Activated naive CD8-positive, alpha-beta T cell treated with anti-CD3 and anti-CD28 coated beads, Interleukin-2, amount 10 ng/mL, durations not matched to agents 7 days and 5 days (primary cell): Measurements from ENCODE around the gene TMC4. TPM values are rescaled to one million over a fixed set of nuclear protein-coding genes. Genes with fewer than 3 reads are reported as not detected.

Source experiments
- ATAC-seq: fragments of 150-1000 bp; cut with Tn5 transposase; one replicate; pipeline ENCODE4 v1.10.0; 2021; ENCODE audit warnings: low read depth, moderate library complexity
- POLR2A ChIA-PET: fragments of 350-600 bp; sonication (Branson Sonifier 250); formaldehyde crosslinking; loops from one replicate; lab custom pipeline; 2021; ENCODE audit warnings: antibody characterized with exemption; lab: Charles Lee
- DNase-seq: peaks from one replicate; pipeline ENCODE4 v3.0.0; 2021
- H3K27ac Mint-ChIP-seq: one replicate; pipeline ENCODE4 v1.8.0; 2022; ENCODE audit warnings: mild to moderate bottlenecking, mixed read lengths
- H3K27me3 Mint-ChIP-seq: one replicate; pipeline ENCODE4 v1.8.0; 2022; ENCODE audit warnings: mild to moderate bottlenecking, moderate library complexity, mixed read lengths
- H3K36me3 Mint-ChIP-seq: one replicate; pipeline ENCODE4 v1.8.0; 2021; ENCODE audit warnings: mild to moderate bottlenecking, mixed read lengths
- H3K4me1 Mint-ChIP-seq: one replicate; pipeline ENCODE4 v1.8.0; 2021; ENCODE audit warnings: mixed read lengths
- H3K4me3 Mint-ChIP-seq: one replicate; pipeline ENCODE4 v1.8.0; 2022; ENCODE audit warnings: mild to moderate bottlenecking, moderate library complexity, mixed read lengths
- H3K9me3 Mint-ChIP-seq: one replicate; pipeline ENCODE4 v1.8.0; 2021; ENCODE audit warnings: mixed read lengths
- total RNA-seq, 2 experiments: library from RNA; stranded (reverse); gene quantifications; one replicate each; pipeline ENCODE4 v1.2.3, GENCODE V29; 2021

TMC4 gene
- total RNA-seq, 2 experiments from 2014 or later = 1.7 to 3.0 TPM

GRCh38 chr19:54138489-54139256, 34.3 kb downstream of the TMC4 start:
- ATAC-seq (no peak), DNase-seq (no peak)
- Mint-ChIP-seq H3K4me1 (peaks cover 33% of the 10 kb centered on the region), H3K9me3 (no peaks in the 10 kb centered on the region), H3K27ac (peak overlapping the region; percentile 90), H3K27me3 (no peaks in the 10 kb centered on the region), H3K36me3 (peaks cover 4% of the 10 kb centered on the region), H3K4me3 (peak overlapping the region; percentile 90)
- POLR2A ChIA-PET = interaction anchor here (0.7 to 4.0 kb wide), 4 partner anchors 21 to 62 kb away, joined by 3 to 30 read pairs (median 3); partner anchors contain the start of genes LENG1, MBOAT7, PRPF31 and TFPT

- Mint-ChIP-seq H3K4me3 (peak within 1 kb of the TSS; percentile 90), H3K36me3 (peaks cover 2% of the 10 kb centered on the region), H3K4me1 (peaks cover 33% of the 10 kb centered on the region), H3K27ac (peak within 1 kb of the TSS; percentile 90), H3K9me3 (no peaks in the 10 kb centered on the region), H3K27me3 (no peaks in the 10 kb centered on the region)
- DNase-seq (peak; percentile 53), ATAC-seq (no peak)
- POLR2A ChIA-PET = interaction anchor here (0.6 to 4.0 kb wide), 14 partner anchors 12 to 1121 kb away, joined by 3 to 38 read pairs (median 4); partner anchors contain the start of genes LENG1, MBOAT7, PRPF31 and RPS9
These were observed 35.1 kb downstream of the TMC4 start, which contains the start of gene CNOT3 for GRCh38 chr19:54137699-54138488. Gene CNOT3, plus strand, starts transcription at chr19:54137762. Its CDS starts 5,217 bp downstream, at chr19:54142979.

- POLR2A ChIA-PET = interaction anchor here (0.6 to 4.0 kb wide), 19 partner anchors 13 to 1271 kb away, joined by 3 to 38 read pairs (median 4); partner anchors contain the start of genes LENG1, LENG8, MBOAT7 and NDUFA3
- ATAC-seq (peak; percentile 86), DNase-seq (peak; percentile 96)
- no peaks in the 10 kb centered on the region for H3K9me3 Mint-ChIP-seq
- peaks cover 33% of the 10 kb centered on the region for H3K4me1 Mint-ChIP-seq
- peaks cover 2% of the 10 kb centered on the region for H3K36me3 Mint-ChIP-seq
- H3K27ac Mint-ChIP-seq = peak overlapping the region; percentile 78
- H3K27me3 Mint-ChIP-seq = no peaks in the 10 kb centered on the region
- peak overlapping the region; percentile 90 for H3K4me3 Mint-ChIP-seq
These were observed 35.9 kb downstream of the TMC4 start for GRCh38 chr19:54136864-54137698.

- POLR2A ChIA-PET = interaction anchor here (0.7 to 4.0 kb wide), 13 partner anchors 14 to 1272 kb away, joined by 3 to 38 read pairs (median 7); partner anchors contain the start of genes LENG1, LENG8, MBOAT7 and NDUFA3
- ATAC-seq (no peak), DNase-seq (no peak)
- Mint-ChIP-seq H3K36me3 (peaks cover 2% of the 10 kb centered on the region), H3K27ac (peak overlapping the region; percentile 78), H3K4me3 (peak overlapping the region; percentile 90), H3K9me3 (no peaks in the 10 kb centered on the region), H3K4me1 (peaks cover 28% of the 10 kb centered on the region), H3K27me3 (no peaks in the 10 kb centered on the region)
These were observed 36.7 kb downstream of the TMC4 start for GRCh38 chr19:54136086-54136863.

GRCh38 chr19:54133957-54134590, 38.9 kb downstream of the TMC4 start:
- POLR2A ChIA-PET = no interaction called here
- H3K4me1 Mint-ChIP-seq = peaks cover 16% of the 10 kb centered on the region
- DNase-seq (no peak), ATAC-seq (no peak)
- peaks cover under 1% of the 10 kb centered on the region for H3K36me3 Mint-ChIP-seq
- no peak overlapping the region for H3K4me3 Mint-ChIP-seq
- no peaks in the 10 kb centered on the region for H3K9me3 Mint-ChIP-seq
- H3K27ac Mint-ChIP-seq = peak overlapping the region; percentile 54
- H3K27me3 Mint-ChIP-seq = no peaks in the 10 kb centered on the region

GRCh38 chr19:54133312-54133956, 39.5 kb downstream of the TMC4 start:
- Mint-ChIP-seq H3K27ac (no peak overlapping the region), H3K4me3 (no peak overlapping the region), H3K27me3 (no peaks in the 10 kb centered on the region), H3K4me1 (peaks cover 10% of the 10 kb centered on the region), H3K9me3 (no peaks in the 10 kb centered on the region), H3K36me3 (no peaks in the 10 kb centered on the region)
- ATAC-seq = no peak
- POLR2A ChIA-PET = no interaction called here
- DNase-seq = no peak

GRCh38 chr19:54129617-54129996, 43.4 kb downstream of the TMC4 start:
- DNase-seq (no peak), ATAC-seq (no peak)
- POLR2A ChIA-PET = no interaction called here
- Mint-ChIP-seq H3K27ac (no peak overlapping the region), H3K9me3 (no peaks in the 10 kb centered on the region), H3K36me3 (peaks cover 1% of the 10 kb centered on the region), H3K4me3 (no peak overlapping the region), H3K27me3 (no peaks in the 10 kb centered on the region), H3K4me1 (peaks cover 3% of the 10 kb centered on the region)

GRCh38 chr19:54128796-54129616, 44.0 kb downstream of the TMC4 start:
- Mint-ChIP-seq H3K4me1 (no peaks in the 10 kb centered on the region), H3K9me3 (no peaks in the 10 kb centered on the region), H3K36me3 (peaks cover 1% of the 10 kb centered on the region), H3K27me3 (no peaks in the 10 kb centered on the region), H3K27ac (no peak overlapping the region), H3K4me3 (no peak overlapping the region)
- no peak for ATAC-seq
- DNase-seq = no peak
- POLR2A ChIA-PET = no interaction called here

GRCh38 chr19:54128441-54128725, 44.6 kb downstream of the TMC4 start:
- H3K4me1 Mint-ChIP-seq = no peaks in the 10 kb centered on the region
- DNase-seq = no peak
- peaks cover 2% of the 10 kb centered on the region for H3K36me3 Mint-ChIP-seq
- ATAC-seq = no peak
- no peaks in the 10 kb centered on the region for H3K27me3 Mint-ChIP-seq
- H3K27ac Mint-ChIP-seq = no peak overlapping the region
- no peaks in the 10 kb centered on the region for H3K9me3 Mint-ChIP-seq
- no peak overlapping the region for H3K4me3 Mint-ChIP-seq
- POLR2A ChIA-PET = no interaction called here

GRCh38 chr19:54127688-54128440, 45.1 kb downstream of the TMC4 start:
- POLR2A ChIA-PET = no interaction called here
- DNase-seq = no peak

More at GRCh38 chr19:54127688-54128440, 45.1 kb downstream of the TMC4 start:
- no peaks in the 10 kb centered on the region for H3K9me3 Mint-ChIP-seq
- H3K4me1 Mint-ChIP-seq = no peaks in the 10 kb centered on the region
- H3K4me3 Mint-ChIP-seq = no peak overlapping the region
- peaks cover 4% of the 10 kb centered on the region for H3K36me3 Mint-ChIP-seq
- ATAC-seq = no peak
- no peaks in the 10 kb centered on the region for H3K27me3 Mint-ChIP-seq
- H3K27ac Mint-ChIP-seq = no peak overlapping the region
